ENCODE measurements around the gene FNDC3A.
"Not testable (repeated sequence)": the region's sequence is repeated elsewhere in the genome, so short reads cannot be mapped to it uniquely, and the experiment has no call there.

The FNDC3A gene

DNA sequence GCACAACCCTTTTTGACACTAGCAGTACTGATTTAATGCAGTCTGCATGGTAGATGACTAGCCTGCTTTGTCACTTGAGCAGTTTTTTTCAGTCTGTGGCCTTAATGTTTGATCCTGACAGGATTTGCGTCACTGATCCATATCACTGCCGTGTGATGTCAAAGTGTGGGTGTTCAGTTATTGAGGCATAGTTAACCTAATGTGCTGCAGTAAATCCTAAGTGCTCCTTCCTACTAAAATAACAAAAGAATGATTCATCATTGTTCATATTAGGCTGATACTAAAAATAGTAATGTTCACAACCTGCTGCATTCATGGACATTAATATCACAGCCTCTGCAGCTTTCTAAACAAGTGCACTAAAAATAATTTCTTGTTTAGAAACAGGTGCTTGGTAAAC, 122.5 kb downstream of the FNDC3A start:
- DNase-seq = no peak

GRCh38 chr13:49098771-49099512, 123.2 kb downstream of the FNDC3A start:
- no peak for DNase-seq

- no peak for DNase-seq
These were observed 123.8 kb downstream of the FNDC3A start for GRCh38 chr13:49099513-49099877.

DNA sequence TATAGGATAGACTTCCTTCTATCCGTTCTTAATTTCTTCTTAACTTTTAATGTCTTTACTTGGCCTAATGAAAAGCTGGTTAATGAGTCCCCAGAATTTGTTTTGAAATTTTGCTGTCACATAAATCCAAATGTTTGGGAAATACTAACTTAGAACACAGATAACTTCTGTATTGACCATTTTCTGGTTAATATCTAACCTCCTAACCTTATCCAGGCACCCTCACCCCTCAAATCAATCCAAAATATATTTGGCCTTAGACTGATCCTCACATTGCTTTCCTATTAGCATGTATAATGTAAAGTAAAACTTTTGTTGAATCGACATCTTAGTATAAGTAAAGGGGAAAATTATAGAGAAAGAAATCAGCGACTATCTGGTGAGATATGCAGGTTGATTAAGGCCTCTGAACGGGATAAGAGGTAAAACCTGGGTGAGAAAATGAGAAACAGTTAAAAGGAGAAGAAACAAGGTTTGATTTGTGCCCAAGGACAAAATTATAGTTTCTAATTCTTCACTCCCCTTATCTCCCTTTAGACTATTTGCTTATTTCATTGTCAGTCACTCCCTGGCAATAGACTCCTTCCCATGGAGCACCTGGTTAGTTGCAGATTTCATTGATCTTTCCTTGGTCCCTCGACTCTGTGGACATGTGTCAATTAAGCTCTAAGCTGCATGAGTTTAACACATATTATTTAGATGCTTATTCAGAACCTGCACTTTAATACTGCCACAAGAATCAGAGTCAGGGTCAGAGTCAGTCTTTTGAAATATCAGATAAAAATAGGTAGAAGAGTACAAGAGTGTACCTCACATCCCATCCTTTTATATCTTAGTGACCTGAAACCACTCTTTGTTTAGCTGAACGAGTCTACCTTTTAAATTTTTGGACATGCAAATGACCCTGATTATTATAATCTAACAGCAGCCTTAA, 125.2 kb downstream of the FNDC3A start:
- DNase-seq = no peak

DNA sequence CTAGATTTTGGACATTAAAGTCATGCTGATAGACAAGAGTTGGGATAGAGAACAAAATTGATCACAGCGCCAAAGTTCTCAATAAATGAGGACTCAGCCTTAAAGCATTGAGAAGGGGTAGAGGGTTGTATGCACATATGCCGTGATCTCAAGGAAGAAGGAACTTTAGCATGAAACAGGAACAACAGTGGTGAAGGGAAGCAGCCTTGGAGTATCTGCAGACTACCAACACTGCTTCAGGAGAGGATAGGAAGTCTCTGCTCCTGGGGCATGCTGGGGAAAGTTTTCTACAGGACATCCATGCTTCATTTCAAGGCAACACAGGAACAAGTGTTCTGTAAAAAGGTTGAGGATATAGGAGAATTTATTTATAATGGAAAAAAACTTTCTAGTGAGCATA, 132.5 kb downstream of the FNDC3A start:
- DNase-seq = no peak

DNA sequence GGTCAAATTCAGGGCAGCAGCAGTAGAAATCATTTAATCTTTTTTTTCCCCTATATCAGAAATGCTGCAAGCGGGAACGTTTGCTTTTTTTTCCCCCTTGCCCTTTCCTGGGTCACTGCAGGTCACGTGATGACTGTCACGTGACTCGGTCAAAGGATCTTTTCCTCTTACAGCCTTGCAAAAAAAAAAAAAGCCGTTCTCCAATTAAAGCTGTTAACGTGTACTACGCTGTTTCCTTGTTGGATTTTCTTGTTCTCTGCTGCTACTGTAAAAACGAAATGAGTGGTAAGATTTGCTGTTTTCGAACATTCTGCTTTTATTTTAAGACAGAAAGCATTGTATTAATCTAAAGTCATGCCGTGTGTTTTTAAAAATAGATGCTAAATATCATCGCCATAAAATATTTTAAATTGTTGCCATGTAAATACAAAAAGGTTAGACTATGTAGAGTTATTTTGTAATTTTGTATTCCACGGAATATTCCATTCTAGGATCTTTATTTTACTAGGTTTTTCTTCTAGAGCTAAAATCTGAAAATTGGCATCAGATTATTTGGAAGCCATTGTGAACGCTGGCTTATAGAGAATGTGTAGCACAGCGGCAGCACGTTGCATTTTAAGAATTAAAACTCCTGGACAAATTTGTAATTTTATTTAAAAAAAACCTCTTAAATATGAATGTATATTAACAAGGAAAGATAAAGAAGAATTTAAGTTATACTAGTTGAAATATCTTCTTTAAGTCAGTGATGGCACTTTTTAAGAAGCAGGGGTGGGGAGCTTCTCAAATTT, 134.6 kb downstream of the FNDC3A start:
- no peak for DNase-seq

DNA sequence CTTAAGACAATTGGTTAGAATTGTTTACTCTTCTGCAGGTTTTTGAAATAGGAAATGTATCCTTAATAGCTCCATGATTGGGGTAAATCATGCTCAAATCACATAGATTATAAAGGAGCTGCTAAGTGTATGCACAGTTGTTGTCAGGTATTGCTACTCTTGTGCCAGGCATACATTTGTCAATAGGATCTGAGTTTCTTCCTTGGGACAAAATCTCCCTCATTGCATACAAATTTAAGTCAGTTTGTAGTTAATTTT, 135.1 kb downstream of the FNDC3A start:
- DNase-seq = no peak

- DNase-seq = no peak
These were observed 137.2 kb downstream of the FNDC3A start for GRCh38 chr13:49112782-49113525.

GRCh38 chr13:49113526-49114286, 138.0 kb downstream of the FNDC3A start:
- DNase-seq = no peak

DNA sequence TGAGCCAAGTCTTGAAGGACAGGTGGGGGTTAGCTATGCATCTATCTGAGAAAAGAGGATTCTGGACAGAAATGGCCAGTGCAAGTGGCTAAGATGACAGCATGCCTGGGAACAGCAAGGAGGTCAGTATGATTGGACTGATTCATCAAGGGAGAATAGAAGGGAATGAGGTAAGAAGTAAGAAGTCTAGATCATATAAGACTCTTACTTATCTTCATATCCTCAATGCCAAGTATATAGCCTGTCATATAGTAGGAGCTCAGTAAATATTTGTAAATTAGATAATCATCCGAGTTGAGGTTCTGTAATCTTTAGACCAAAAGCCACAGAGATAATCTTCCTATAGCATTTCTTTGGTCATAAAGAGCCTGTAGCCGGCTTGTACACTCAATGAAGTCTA, 141.2 kb downstream of the FNDC3A start:
- DNase-seq = no peak

- DNase-seq = not testable (repeated sequence)
These were observed 142.7 kb downstream of the FNDC3A start for GRCh38 chr13:49118455-49118854.

GRCh38 chr13:49124693-49125304, 149.1 kb downstream of the FNDC3A start:
- no peak for DNase-seq

- no peak for DNase-seq
These were observed 150.3 kb downstream of the FNDC3A start for GRCh38 chr13:49125964-49126524.

- DNase-seq = no peak
These were observed 156.8 kb downstream of the FNDC3A start for GRCh38 chr13:49132479-49133002.

GRCh38 chr13:49134305-49134704, 158.6 kb downstream of the FNDC3A start:
- DNase-seq = no peak

- DNase-seq = not testable (repeated sequence)
These were observed 161.5 kb downstream of the FNDC3A start for GRCh38 chr13:49137138-49137643.

- no peak for DNase-seq
These were observed 165.3 kb downstream of the FNDC3A start for GRCh38 chr13:49140910-49141611.

DNA sequence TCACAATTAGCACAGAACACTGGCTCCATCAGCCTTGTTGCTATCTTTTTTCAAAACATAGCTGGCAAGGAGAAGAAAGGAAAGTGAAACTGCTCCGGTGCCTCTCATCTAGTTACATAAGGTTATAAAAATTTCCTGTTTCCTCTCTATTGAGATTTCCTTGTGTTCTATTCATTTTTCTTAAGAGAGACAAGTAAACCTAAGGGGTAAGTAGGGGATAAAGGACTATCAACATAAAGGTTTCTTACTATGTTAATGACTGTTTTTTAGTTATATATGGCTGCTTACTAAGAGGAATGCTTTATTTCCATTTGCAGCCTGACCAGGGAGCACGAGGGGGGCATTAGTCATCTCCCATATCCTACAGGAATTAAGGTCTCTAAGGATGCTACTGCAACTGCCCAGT, 171.2 kb downstream of the FNDC3A start:
- DNase-seq = no peak

DNA sequence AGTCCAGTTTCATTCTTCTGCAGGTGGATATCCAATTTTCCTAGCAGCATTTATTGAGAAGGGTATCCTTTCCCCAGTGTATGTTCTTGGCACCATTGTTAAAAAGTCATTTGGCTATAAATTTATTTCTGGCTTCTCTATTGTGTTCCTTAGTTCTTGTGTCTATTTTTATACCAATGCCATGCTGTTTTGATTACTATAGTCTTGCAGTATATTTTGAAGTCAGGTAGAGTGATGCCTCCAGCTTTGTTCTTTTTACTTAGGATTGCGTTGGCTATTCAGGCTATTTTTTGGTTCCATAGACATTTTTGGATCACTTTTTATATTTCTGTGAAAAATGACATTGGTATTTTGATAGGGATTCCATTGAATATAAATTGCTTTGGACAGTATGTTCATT, 172.7 kb downstream of the FNDC3A start:
- no peak for DNase-seq

- DNase-seq = not testable (repeated sequence)
These were observed 182.4 kb downstream of the FNDC3A start for GRCh38 chr13:49157955-49158584.
